ENCODE data around the gene PRKCZ.

The PRKCZ gene

GRCh38 chr1:2033165-2033564, 17.0 kb upstream of the PRKCZ start:
- H3K27me3 Mint-ChIP-seq = peaks cover 32% of the 10 kb centered on the region
- no peak overlapping the region for H3K27ac Mint-ChIP-seq

DNA sequence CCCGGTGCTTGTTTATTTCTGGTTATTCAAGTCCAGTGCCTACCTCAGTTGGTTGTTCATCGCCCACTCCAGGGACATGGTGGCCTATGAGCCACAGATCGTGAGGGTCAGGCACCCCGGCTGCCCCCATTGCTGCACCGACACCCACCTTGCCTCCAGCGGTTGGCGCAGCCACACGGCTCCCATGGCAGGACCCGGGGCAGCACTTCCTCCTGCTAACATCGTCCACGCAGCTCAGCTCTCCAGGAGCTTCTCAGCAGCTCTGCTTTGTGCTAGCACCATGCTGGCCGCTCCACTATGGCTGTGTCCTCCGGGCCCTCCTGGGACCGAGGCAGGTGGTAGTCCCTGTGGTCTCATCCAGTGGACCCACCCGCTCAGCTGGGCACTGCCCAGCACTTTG, 13.9 kb upstream of the PRKCZ start:
- no peak overlapping the region for H3K27ac Mint-ChIP-seq
- H3K4me1 Mint-ChIP-seq = no peaks in the 10 kb centered on the region
- no peaks in the 10 kb centered on the region for H3K9me3 Mint-ChIP-seq
- no peak for ATAC-seq
- H3K27me3 Mint-ChIP-seq = peaks cover 30% of the 10 kb centered on the region
- no peaks in the 10 kb centered on the region for H3K36me3 Mint-ChIP-seq
- H3K4me3 Mint-ChIP-seq = no peak overlapping the region

More at GRCh38 chr1:2033165-2033564, 17.0 kb upstream of the PRKCZ start:
- Mint-ChIP-seq H3K4me3 (no peak overlapping the region), H3K9me3 (no peaks in the 10 kb centered on the region), H3K4me1 (no peaks in the 10 kb centered on the region), H3K36me3 (no peaks in the 10 kb centered on the region)
- ATAC-seq = no peak

DNA sequence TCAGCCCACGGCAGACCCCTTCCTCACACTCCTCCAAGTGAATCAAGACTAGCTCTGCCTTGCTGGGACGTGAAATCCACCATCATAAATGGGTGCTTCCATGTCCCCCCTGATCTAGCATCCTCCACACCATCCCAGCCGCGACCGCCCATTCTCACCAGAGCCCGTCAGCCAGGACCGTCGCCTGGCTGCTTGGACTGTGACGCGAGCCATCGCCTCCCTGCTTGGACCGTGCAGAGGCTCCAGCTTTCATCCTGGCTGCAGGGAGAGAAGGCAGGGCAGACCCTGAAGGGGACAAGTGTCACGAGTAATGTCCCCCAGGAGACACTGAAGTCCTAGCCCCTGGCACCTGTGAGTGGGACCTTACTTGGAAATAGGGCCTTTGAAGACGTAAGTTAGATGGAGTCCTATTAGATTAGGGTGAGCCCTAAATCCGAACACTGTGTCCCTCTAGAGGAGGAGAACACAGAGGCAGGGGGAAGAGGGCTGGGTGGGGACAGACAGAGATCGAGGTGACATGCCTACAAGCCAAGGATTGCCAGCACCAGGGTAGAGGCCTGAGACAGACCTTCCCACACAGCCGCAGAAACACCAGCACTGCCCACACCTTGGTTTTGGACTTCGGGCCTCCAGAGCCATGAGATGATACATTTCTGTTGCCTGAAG, 12.8 kb upstream of the PRKCZ start:
- no peak for ATAC-seq

GRCh38 chr1:2038229-2038628, 12.0 kb upstream of the PRKCZ start:
- no peak overlapping the region for H3K27ac Mint-ChIP-seq

More for the DNA sequence above, 12.8 kb upstream of the PRKCZ start:
- Mint-ChIP-seq H3K27me3 (peaks cover 30% of the 10 kb centered on the region), H3K9me3 (no peaks in the 10 kb centered on the region), H3K4me1 (no peaks in the 10 kb centered on the region), H3K27ac (no peak overlapping the region), H3K36me3 (no peaks in the 10 kb centered on the region), H3K4me3 (no peak overlapping the region)

DNA sequence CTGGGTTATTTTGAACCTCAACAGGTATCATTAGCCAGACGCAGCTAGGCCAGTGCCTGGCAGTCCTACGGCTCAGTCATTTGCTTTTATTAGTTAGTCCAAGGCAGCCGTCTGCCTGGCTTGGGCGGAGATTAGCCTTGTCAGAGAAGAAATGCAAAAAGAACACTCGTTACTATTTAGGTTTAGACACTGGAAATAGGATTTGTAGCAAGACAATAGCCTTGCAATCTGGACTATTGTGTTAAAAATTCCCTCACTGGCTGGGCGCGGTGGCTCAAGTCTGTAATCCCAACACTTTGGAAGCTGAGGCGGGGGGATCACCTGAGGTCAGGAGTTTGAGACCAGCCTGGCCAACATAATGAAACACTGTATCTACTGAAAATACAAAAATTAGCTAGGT, 11.0 kb upstream of the PRKCZ start:
- no peak overlapping the region for H3K4me3 Mint-ChIP-seq
- no peaks in the 10 kb centered on the region for H3K36me3 Mint-ChIP-seq

More at GRCh38 chr1:2038229-2038628, 12.0 kb upstream of the PRKCZ start:
- Mint-ChIP-seq H3K4me3 (no peak overlapping the region), H3K9me3 (no peaks in the 10 kb centered on the region), H3K36me3 (no peaks in the 10 kb centered on the region), H3K4me1 (no peaks in the 10 kb centered on the region), H3K27me3 (peaks cover 23% of the 10 kb centered on the region)
- no peak for ATAC-seq

DNA sequence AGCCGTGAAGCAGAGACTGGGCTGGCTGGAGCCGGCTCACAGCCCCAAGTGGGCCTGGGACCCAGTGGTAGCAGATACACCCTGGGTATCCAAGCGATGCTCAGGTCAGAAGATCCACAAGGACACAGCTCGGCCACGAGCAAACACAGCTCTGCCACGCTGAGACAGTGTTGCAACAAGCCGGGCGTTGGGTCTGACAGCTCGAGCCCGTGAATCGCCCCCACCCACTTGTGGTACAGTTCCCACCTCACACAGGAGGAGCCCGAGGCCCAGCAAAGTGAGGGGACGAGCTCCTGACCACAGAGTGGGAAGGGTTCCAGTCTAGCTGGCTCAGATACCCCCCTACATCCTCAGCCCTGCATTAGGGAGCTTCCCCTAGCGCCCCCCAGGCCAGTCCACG, 8.9 kb upstream of the PRKCZ start:
- peaks cover 13% of the 10 kb centered on the region for H3K4me1 Mint-ChIP-seq
- no peak for ATAC-seq
- no peak overlapping the region for H3K27ac Mint-ChIP-seq
- peaks cover 34% of the 10 kb centered on the region for H3K27me3 Mint-ChIP-seq
- H3K9me3 Mint-ChIP-seq = no peaks in the 10 kb centered on the region
- no peaks in the 10 kb centered on the region for H3K36me3 Mint-ChIP-seq
- no peak overlapping the region for H3K4me3 Mint-ChIP-seq

More for the DNA sequence above, 11.0 kb upstream of the PRKCZ start:
- Mint-ChIP-seq H3K27ac (no peak overlapping the region), H3K27me3 (peaks cover 20% of the 10 kb centered on the region), H3K4me1 (no peaks in the 10 kb centered on the region), H3K9me3 (no peaks in the 10 kb centered on the region)
- no peak for ATAC-seq

DNA sequence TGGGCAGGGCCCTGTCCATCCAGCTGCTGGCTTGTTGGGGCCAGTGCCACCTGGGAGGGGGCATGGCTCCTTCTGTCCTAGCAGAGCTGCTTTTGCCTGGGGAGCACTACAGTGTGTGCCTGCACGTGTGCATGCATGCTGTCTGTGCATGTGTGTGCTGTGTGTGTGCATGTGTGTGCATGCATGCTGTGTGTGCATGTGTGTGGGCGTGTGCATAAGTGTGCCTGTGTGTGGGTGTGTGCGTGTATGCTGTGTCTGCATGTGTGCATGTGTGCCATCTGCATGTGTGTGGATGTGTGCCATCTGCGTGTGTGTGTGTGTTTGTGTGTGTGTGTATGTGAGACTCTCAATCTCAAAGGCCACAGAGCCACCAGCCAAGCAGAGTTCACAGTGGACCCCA, 8.3 kb upstream of the PRKCZ start:
- Mint-ChIP-seq H3K4me1 (peaks cover 13% of the 10 kb centered on the region), H3K9me3 (no peaks in the 10 kb centered on the region), H3K27me3 (peaks cover 39% of the 10 kb centered on the region), H3K27ac (no peak overlapping the region), H3K4me3 (no peak overlapping the region), H3K36me3 (no peaks in the 10 kb centered on the region)
- ATAC-seq = no peak

DNA sequence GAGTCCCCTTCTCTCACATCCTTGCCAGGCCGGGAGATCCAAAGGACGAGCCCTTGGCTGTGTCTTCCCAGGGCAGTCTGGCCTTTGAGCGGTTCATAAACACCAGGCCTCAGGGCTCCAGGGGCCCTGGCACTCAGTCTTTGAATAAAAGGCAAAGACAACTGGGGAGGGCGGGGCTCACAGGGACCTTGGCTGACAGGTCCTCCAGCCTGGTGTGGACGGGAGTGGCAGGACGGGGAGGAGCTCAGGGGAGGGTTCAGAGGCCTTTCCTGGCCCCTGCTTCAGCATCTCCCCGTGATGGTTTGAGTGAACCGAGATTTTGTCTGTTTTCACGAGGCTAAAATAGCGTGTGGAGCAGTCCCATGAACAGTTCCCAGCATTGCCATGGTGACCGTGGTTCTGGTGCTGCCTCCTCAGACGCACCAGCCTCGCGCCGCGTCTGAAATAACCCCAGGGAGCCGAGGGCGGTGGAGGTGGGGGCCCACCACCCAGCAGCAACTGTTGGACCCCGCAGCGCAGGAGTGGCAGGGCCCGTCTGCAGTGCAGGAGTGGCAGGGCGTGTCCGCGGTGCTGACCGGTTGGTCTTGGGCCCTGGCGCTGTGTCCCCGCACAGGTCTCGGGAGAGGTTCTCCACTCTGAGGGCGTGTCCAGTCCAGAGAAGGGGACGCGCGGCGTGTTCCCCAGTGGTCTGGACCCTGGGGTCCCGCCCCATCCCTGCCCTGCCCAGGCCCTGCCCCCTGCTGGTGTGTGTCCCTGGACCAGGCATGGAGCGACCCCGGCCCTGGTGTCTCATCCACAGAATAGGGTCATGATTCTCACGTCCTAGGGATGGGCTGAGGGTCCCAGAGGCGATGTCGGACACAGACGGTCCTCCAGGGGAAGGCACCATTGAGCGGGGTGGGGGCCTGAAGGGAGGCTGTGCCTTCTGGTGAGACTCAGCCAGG, 7.1 kb upstream of the PRKCZ start:
- H3K9me3 Mint-ChIP-seq = no peaks in the 10 kb centered on the region
- no peak overlapping the region for H3K4me3 Mint-ChIP-seq
- H3K4me1 Mint-ChIP-seq = peaks cover 14% of the 10 kb centered on the region
- H3K27me3 Mint-ChIP-seq = peaks cover 47% of the 10 kb centered on the region
- no peaks in the 10 kb centered on the region for H3K36me3 Mint-ChIP-seq
- ATAC-seq = peak; percentile 11
- H3K27ac Mint-ChIP-seq = no peak overlapping the region

DNA sequence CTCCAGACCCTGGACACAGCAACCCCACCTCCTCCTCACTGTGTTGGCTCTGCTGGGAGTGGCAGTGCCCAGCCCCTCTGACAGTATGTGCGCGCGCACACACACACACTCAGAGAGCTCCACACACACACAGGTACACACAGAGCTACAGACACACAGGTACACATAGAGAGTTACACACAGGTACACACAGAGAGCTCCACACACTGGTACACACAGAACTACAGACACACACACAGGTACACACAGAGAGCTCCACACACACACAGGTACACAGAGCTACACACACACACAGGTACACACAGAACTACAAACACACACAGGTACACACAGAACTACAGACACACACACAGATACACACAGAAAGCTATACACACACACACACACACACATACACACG, 6.3 kb upstream of the PRKCZ start:
- Mint-ChIP-seq H3K9me3 (no peaks in the 10 kb centered on the region), H3K36me3 (no peaks in the 10 kb centered on the region), H3K27ac (no peak overlapping the region), H3K4me3 (peak overlapping the region; percentile 45), H3K4me1 (peaks cover 22% of the 10 kb centered on the region), H3K27me3 (peaks cover 47% of the 10 kb centered on the region)
- no peak for ATAC-seq

DNA sequence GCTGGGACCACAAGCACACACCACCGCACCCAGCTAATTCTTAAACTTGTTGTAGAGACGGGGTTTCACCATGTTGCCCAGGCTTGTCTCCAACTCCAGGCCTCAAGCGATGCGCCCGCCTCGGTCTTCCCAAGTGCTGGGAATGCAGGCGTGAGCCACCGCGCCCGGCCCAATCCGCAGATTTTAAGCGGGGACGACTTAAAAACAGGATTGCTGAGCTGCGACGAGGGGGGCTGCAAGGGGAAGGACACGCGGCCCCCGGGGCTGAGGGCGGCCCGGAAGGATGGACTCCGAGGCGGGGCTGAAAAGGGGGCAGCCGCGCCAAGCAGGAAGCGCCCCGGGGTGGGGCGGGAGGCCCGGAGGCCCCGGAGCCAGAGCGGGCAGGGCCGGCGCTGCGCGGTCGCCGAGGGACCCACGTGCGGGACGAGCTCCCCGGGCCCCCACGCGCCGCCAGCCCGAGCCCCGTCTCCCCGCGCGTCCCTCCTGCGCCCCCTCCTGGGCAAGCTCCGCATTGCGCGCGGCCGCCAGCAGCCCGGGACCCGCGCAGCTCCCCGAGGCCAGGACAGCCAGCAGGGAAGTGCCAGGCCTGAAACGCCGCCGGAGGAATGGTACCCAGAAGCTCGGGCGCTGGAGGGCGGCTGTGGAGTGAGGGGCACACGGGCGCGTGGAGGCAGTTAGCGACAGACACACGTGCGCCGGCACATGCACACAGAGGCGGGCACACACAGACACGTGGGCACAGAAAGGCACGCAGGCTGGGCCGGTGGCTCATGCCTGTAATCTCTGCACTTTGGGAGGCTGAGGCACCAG, 5.5 kb upstream of the PRKCZ start:
- H3K27ac Mint-ChIP-seq = no peak overlapping the region
- H3K27me3 Mint-ChIP-seq = peaks cover 53% of the 10 kb centered on the region
- H3K36me3 Mint-ChIP-seq = no peaks in the 10 kb centered on the region
- ATAC-seq = peak; percentile 65
- H3K9me3 Mint-ChIP-seq = no peaks in the 10 kb centered on the region
- peaks cover 30% of the 10 kb centered on the region for H3K4me1 Mint-ChIP-seq
- H3K4me3 Mint-ChIP-seq = peak overlapping the region; percentile 58

GRCh38 chr1:2045468-2046173, 4.6 kb upstream of the PRKCZ start:
- H3K27me3 Mint-ChIP-seq = peaks cover 53% of the 10 kb centered on the region
- no peak overlapping the region for H3K4me3 Mint-ChIP-seq
- H3K27ac Mint-ChIP-seq = no peak overlapping the region

DNA sequence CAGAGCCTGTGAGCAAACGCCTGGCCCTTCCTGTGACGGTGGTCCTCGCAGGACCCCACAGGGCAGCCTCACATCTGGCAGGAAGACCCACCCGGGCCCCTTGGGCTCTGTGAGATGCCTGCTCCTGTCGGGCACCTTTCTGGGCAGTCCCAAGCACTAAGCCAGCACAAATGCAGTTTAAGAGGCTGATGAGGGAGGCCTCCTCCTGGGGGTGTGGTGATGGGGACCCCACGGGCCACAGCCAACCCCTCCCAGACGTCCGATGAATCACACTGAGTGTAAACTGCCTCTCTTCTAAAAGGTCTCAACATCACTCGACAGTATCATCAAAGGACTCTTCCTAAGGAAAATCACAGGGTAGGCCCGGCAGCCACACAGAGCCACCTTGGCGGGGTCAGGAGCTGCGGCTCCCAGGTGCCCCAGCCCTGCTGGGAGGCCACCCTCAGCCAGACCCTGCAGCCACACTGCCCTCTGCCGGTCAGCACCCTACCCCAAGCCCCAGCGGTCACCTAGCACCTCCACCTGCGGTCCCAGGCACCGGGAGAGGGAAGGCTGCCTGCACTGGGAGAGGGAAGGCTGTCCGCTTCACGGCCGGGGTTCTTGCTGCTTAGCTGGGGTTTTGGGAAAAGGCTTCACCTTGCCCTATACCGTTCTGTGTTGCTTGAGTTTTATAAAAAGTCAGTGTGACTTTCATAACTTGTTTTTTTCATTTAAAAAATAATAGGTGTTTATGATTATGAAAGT, 3.9 kb upstream of the PRKCZ start:
- no peak for ATAC-seq
- no peaks in the 10 kb centered on the region for H3K36me3 Mint-ChIP-seq
- no peak overlapping the region for H3K27ac Mint-ChIP-seq
- peaks cover 53% of the 10 kb centered on the region for H3K27me3 Mint-ChIP-seq
- no peaks in the 10 kb centered on the region for H3K9me3 Mint-ChIP-seq
- peaks cover 32% of the 10 kb centered on the region for H3K4me1 Mint-ChIP-seq
- H3K4me3 Mint-ChIP-seq = no peak overlapping the region

More at GRCh38 chr1:2045468-2046173, 4.6 kb upstream of the PRKCZ start:
- H3K9me3 Mint-ChIP-seq = no peaks in the 10 kb centered on the region
- H3K4me1 Mint-ChIP-seq = peaks cover 31% of the 10 kb centered on the region
- ATAC-seq = no peak
- no peaks in the 10 kb centered on the region for H3K36me3 Mint-ChIP-seq

GRCh38 chr1:2046953-2047748, 3.1 kb upstream of the PRKCZ start:
- Mint-ChIP-seq H3K36me3 (no peaks in the 10 kb centered on the region), H3K27ac (no peak overlapping the region), H3K9me3 (no peaks in the 10 kb centered on the region), H3K4me3 (no peak overlapping the region), H3K4me1 (peaks cover 40% of the 10 kb centered on the region), H3K27me3 (peaks cover 53% of the 10 kb centered on the region)
- no peak for ATAC-seq
